Diencephalon (tissue), 1 donor: ENCODE data around the gene GPRASP3. TPM values are rescaled to one million over a fixed set of nuclear protein-coding genes. Genes with fewer than 3 reads are reported as not detected.

Source experiments
- small RNA-seq: library from RNA; depleted of rRNA; stranded (forward); fragments of <200 nt; gene quantifications from one replicate; pipeline ENCODE3, GENCODE V24; 2014
- total RNA-seq: library from RNA; depleted of rRNA; stranded (reverse); fragments of >200 nt; gene quantifications from one replicate; pipeline ENCODE4 v1.2.3, GENCODE V29; 2014

The GPRASP3 gene
- total RNA-seq, result 67.8 TPM

DNA sequence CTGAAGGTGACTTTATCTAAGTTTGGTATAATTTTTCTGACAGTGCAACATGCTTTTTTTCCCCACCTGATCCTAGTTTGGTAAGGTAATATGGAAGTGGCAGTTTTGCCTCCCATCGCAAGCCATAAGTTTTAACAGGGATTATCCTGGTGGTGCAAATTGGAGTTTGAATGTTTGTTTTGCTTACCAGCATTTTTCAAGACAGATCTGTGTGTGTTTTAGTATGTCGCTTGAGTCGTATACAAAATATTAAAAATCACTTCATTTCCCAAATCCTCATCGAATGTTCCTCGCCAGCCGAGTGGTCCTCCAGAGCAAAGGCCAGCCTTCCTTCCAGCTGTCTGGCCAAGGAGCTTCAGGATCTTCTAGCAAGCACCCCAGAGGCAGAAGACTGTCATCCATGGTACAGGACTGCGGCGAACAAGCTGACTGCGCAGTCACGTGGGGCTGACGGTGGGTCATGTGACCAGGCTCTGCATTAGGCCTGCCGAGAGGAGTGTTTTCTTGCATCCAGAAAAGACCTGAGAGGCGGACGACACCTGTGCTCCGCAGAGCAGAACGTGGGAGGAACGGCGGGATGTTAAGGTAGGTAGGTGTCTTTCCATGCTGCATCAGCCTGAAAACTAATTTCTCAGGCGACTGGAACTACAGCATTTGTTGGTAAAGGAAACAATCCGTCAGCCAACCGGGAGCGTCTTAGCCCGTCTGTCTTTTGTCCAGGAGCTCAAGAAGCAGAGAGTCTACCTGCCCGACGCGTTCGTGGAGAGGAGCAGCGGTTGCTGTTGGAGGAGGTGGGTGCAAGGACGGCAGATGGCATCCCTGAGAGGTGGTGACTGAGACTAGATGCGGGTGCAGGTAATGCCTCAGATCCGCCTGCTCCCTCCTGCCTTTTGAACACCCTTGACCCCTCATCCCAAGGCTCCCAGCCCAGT, at the start of gene GPRASP3:
Gene GPRASP3 (plus strand): TSS at position 507 of the 932 bp plus-strand sequence. CDS start 28,253 bp downstream, outside the sequence.

DNA sequence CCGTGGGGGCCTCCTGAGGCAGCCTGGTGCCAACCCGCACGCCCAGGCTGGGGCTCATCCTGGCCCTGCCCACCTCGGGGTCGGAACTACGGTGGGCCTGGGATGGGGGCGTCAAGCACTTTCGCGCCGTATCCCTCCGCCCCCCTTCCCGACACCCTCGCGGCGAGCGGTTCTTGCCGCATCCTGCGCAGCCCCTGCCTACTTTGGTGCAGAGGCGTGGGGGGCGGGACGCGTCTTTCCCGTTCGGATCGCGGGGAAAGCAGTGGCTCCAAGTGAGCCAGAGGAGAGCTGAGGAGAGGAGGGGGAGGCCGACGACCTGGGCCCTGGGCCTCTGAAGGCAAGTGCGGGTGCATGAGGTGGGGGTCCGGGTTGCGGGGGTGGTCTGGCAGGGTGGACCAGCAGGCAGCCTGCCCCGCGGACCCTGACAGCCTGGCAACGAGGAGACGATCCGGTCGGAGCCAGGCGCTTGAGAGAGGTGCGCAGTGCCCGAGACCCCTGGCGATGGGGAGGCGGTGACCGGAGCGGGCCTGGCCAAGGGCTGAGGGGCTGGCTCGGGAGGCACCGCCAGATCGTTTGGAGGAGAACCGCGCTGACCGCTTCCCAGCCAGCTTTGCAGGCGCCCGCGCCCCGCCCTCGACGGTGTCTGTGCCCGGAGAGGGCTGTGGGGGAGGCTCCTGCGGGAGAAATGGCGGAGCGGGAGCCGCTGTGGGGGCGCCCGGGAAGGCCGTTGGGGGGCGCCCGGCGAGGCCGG, 8.2 kb upstream of the GPRASP3 start, which contains the start of gene GPRASP2:
Gene GPRASP2 (plus strand): TSS at position 233 of the 751 bp plus-strand sequence. CDS start 2,422 bp downstream, outside the sequence.

Small RNAs within 50 kb of the gene (small RNA-seq; reads per million reads assigned to genes)
- not detected for gene RNU6-589P

Other genes starting within 250 kb of the GPRASP3 start
- gene TCP11X2, start 248.9 kb upstream of the GPRASP3 start, total RNA-seq, result 1.8 TPM
- gene TMSB15A, start 204.0 kb upstream of the GPRASP3 start, total RNA-seq, result 97.8 TPM
- gene ARMCX5, start 121.2 kb upstream of the GPRASP3 start, total RNA-seq, result 38.1 TPM
- 65.3 TPM for gene GPRASP1, start 69.3 kb upstream of the GPRASP3 start, total RNA-seq
- 125 TPM for gene GPRASP2, start 8.3 kb upstream of the GPRASP3 start, total RNA-seq
- 0.46 TPM for gene RAB40AL, start 216.5 kb downstream of the GPRASP3 start, total RNA-seq